SK-N-SH (cell line): ENCODE measurements around the gene ANTKMT. TPM values are rescaled to one million over a fixed set of nuclear protein-coding genes. Genes with fewer than 3 reads are reported as not detected.

Experiments used
- CTCF ChIA-PET: fragments of 300-600, 350-600 bp; formaldehyde crosslinking; extraction: SDS; loops from one replicate; lab custom pipeline; 2021; lab: Yijun Ruan, JAX
- POLR2A ChIA-PET: fragments of 350-600 bp; sonication (Branson Sonifier 250); formaldehyde crosslinking; extraction: SDS; loops from one replicate; lab custom pipeline; 2020; ENCODE audit warnings: antibody characterized with exemption, inconsistent platforms; lab: Yijun Ruan, JAX
- DNase-seq: peaks from one replicate; pipeline ENCODE4 v3.0.0; 2012
- H2AFZ ChIP-seq: fragments of 200-600 bp; sonication (generic); 2 replicates; pipeline ENCODE4 v1.8.1; 2016; ENCODE audit warnings: antibody characterized with exemption, mild to moderate bottlenecking, low read depth
- H3F3A ChIP-seq: fragments of 200-600 bp; sonication (generic); replicated peaks from 2 replicates; pipeline ENCODE3; 2016; ENCODE audit warnings: antibody characterized with exemption, mild to moderate bottlenecking; ENCODE audit not compliant: insufficient read depth
- H3K27ac ChIP-seq, 2 experiments: fragments of 200-500 bp in 1 of 2; fragments of 200-600 bp in 1 of 2; sonication (Bioruptor generic) in 1 of 2; sonication (generic), shearing (Covaris generic) in 1 of 2; 2 replicates each; pipeline versions ENCODE4 v1.5.1 to v1.6.1; 2014 to 2016; ENCODE audit warnings: low read depth in 2 of 2, inconsistent platforms in 1 of 2, low read length in 1 of 2, mild to moderate bottlenecking in 1 of 2, mixed read lengths in 1 of 2
- H3K27me3 ChIP-seq: fragments of 200-600 bp; sonication (generic), shearing (Covaris generic); 2 replicates; pipeline ENCODE4 v1.6.1; 2016; ENCODE audit warnings: mixed run types; ENCODE audit not compliant: insufficient read depth
- H3K36me3 ChIP-seq, 2 experiments: fragments of 200-500 bp in 1 of 2; fragments of 200-600 bp in 1 of 2; sonication (Bioruptor generic) in 1 of 2; sonication (generic) in 1 of 2; replicated peaks in 1 of 2; 2 replicates each; pipeline versions ENCODE3 to v1.5.1; 2014 to 2016; ENCODE audit warnings: low read length in 1 of 2, mild to moderate bottlenecking in 1 of 2; ENCODE audit not compliant: insufficient read depth in 2 of 2, control insufficient read depth in 1 of 2
- H3K4me1 ChIP-seq, 2 experiments: fragments of 200-500 bp in 1 of 2; fragments of 200-600 bp in 1 of 2; sonication (Bioruptor generic) in 1 of 2; sonication (generic), shearing (Covaris generic) in 1 of 2; 2 replicates each; pipeline versions ENCODE4 v1.5.1 to v1.6.1; 2014 to 2016; ENCODE audit warnings: low read depth in 1 of 2, low read length in 1 of 2, mixed run types in 1 of 2; ENCODE audit not compliant: insufficient read depth in 2 of 2, control insufficient read depth in 1 of 2
- H3K4me2 ChIP-seq: fragments of 200-600 bp; sonication (generic), shearing (Covaris generic); 2 replicates; pipeline ENCODE4 v1.6.1; 2017; ENCODE audit warnings: mixed run types
- H3K4me3 ChIP-seq, 2 experiments: fragments of 200-500 bp in 1 of 2; fragments of 200-600 bp in 1 of 2; sonication (Bioruptor generic) in 1 of 2; sonication (generic), shearing (Covaris generic) in 1 of 2; 2 replicates each; pipeline versions ENCODE4 v1.5.1 to v1.8.1; 2014 to 2016; ENCODE audit warnings: low read depth in 2 of 2, inconsistent platforms in 1 of 2, low read length in 1 of 2, mild to moderate bottlenecking in 1 of 2, mixed read lengths in 1 of 2, moderate library complexity in 1 of 2
- H3K79me2 ChIP-seq: fragments of 200-600 bp; sonication (generic); 2 replicates; pipeline ENCODE4 v1.8.1; 2017; ENCODE audit warnings: mild to moderate bottlenecking; ENCODE audit not compliant: insufficient read depth
- H3K9ac ChIP-seq: fragments of 200-600 bp; sonication (generic); 2 replicates; pipeline ENCODE4 v1.6.1; 2017; ENCODE audit warnings: mixed run types
- H3K9me2 ChIP-seq: fragments of 200-600 bp; sonication (generic); 2 replicates; pipeline ENCODE4 v1.6.1; 2017; ENCODE audit warnings: mixed run types
- H3K9me3 ChIP-seq: fragments of 200-600 bp; sonication (generic); 2 replicates; pipeline ENCODE4 v1.6.1; 2017; ENCODE audit warnings: mixed run types, mild to moderate bottlenecking, moderate library complexity
- H4K20me1 ChIP-seq: fragments of 200-600 bp; sonication (generic); 2 replicates; pipeline ENCODE4 v1.6.1; 2017; ENCODE audit warnings: mild to moderate bottlenecking, mixed run types; ENCODE audit not compliant: insufficient read depth
- ELF1 ChIP-seq: IDR thresholded peaks from 2 replicates; pipeline ENCODE4 v1.4.0; 2012
- EZH2phosphoT487 ChIP-seq: fragments of 200-600 bp; sonication (generic); IDR thresholded peaks from 2 replicates; pipeline ENCODE4 v1.6.1; 2017; ENCODE audit warnings: low read depth, mixed run types, mild to moderate bottlenecking, antibody characterized with exemption, moderate library complexity, borderline replicate concordance
- MEF2A ChIP-seq: IDR thresholded peaks from 2 replicates; pipeline ENCODE4 v1.4.0; 2012; ENCODE audit warnings: low read depth, borderline replicate concordance
- NRF1 ChIP-seq: IDR thresholded peaks from 2 replicates; pipeline ENCODE4 v1.6.1; 2012; ENCODE audit warnings: low read depth, mild to moderate bottlenecking, low read length
- PBX3 ChIP-seq: IDR thresholded peaks from 2 replicates; pipeline ENCODE4; 2012
- REST ChIP-seq: IDR thresholded peaks from 2 replicates; pipeline ENCODE4 v1.6.1; 2012; ENCODE audit warnings: mild to moderate bottlenecking, low read depth, low read length, moderate library complexity
- RFX5 ChIP-seq: IDR thresholded peaks from 2 replicates; pipeline ENCODE4 v1.6.1; 2012; ENCODE audit warnings: mild to moderate bottlenecking, improper control_type of control experiment, low read length
- TAF1 ChIP-seq: IDR thresholded peaks from 2 replicates; pipeline ENCODE4 v1.6.1; 2012; ENCODE audit warnings: low read depth, mild to moderate bottlenecking, low read length, moderate library complexity, borderline replicate concordance
- YY1 ChIP-seq: IDR thresholded peaks from 2 replicates; pipeline ENCODE4 v1.4.0; 2012; ENCODE audit warnings: low read depth, mild to moderate bottlenecking
- ZBTB33 ChIP-seq: IDR thresholded peaks from 2 replicates; pipeline ENCODE4 v1.4.0; 2012; ENCODE audit warnings: low read depth, borderline replicate concordance
- WGBS: methylation state at CpG from one replicate; pipeline ENCODE4 v1.1.6; 2017; ENCODE audit warnings: low lambda C conversion rate; 5-methylcytosine and 5-hydroxymethylcytosine counted together
- polyA plus RNA-seq, 3 experiments: library from polyadenylated mRNA; depleted of rRNA; stranded (reverse); fragments of >200 nt; gene quantifications; 2 replicates each; pipeline ENCODE4 v1.2.3, GENCODE V29; 2012

Gene ANTKMT
- polyA plus RNA-seq, 1 of the 3 experiments (the other 2 are of a cell fraction): 57.4 TPM

GRCh38 chr16:760065-760464 is 39.1 kb downstream of the ANTKMT start (continued):
- TF ChIP-seq NRF1: no peak
- no peak for TF ChIP-seq ZBTB33

GRCh38 chr16:760545-761343 is 39.8 kb downstream of the ANTKMT start, which contains the start of gene MSLN:
Gene MSLN, plus strand, starts transcription at chr16:760734. Its CDS starts 1,947 bp downstream, at chr16:762681.
- POLR2A ChIA-PET: no interaction called here
- Histone ChIP-seq H3K79me2 (no peaks in the 10 kb centered on the region), H3K4me2 (no peak within 1 kb of the TSS), H4K20me1 (no peaks in the 10 kb centered on the region), H3K9me2 (no peaks in the 10 kb centered on the region), H2AFZ (no peak within 1 kb of the TSS), H3K9ac (no peak within 1 kb of the TSS), H3K27me3 (no peaks in the 10 kb centered on the region), H3F3A (no peaks in the 10 kb centered on the region), H3K27ac (no peak within 1 kb of the TSS), H3K4me3 (no peak within 1 kb of the TSS)
- WGBS: 75% methylated on average over 25 of the region's 37 CpGs
- no peak for DNase-seq
- no peak for TF ChIP-seq YY1
- TF ChIP-seq ELF1: no peak
- TF ChIP-seq REST: no peak
- TF ChIP-seq PBX3: no peak
- no peak for TF ChIP-seq EZH2phosphoT487
- no peak for TF ChIP-seq TAF1
- no peak for TF ChIP-seq MEF2A
- no peak for TF ChIP-seq RFX5
- TF ChIP-seq, all 33 proteins: peak for 0
- no peaks in the 10 kb centered on the region for H3K4me1 ChIP-seq
- CTCF ChIA-PET: interaction anchor here (0.9 to 1.7 kb wide), 6 partner anchors 11 to 295 kb away, joined by 3 to 5 read pairs (median 3); no protein-coding TSS in a partner anchor
- no peaks in the 10 kb centered on the region for H3K36me3 ChIP-seq
- peaks cover 3% of the 10 kb centered on the region; the same call in 1 of the 2 replicates for H3K9me3 ChIP-seq
